HUES6 (cell line): Measurements from ENCODE around the gene TM4SF5.

Experiments used
- H3K27ac ChIP-seq: 2 replicates; pipeline ENCODE4 v1.7.0; 2013; ENCODE audit warnings: low read depth, mild to moderate bottlenecking, low read length, inconsistent platforms
- H3K27me3 ChIP-seq: 2 replicates; pipeline ENCODE4 v1.6.1; 2013; ENCODE audit warnings: low read length; ENCODE audit not compliant: control insufficient read depth, insufficient read depth
- H3K36me3 ChIP-seq: 2 replicates; pipeline ENCODE4 v1.6.1; 2013; ENCODE audit warnings: low read length; ENCODE audit not compliant: control insufficient read depth, insufficient read depth
- H3K4me1 ChIP-seq: 2 replicates; pipeline ENCODE4 v1.6.1; 2013; ENCODE audit warnings: low read length; ENCODE audit not compliant: control insufficient read depth, insufficient read depth
- H3K4me3 ChIP-seq: 2 replicates; pipeline ENCODE4 v1.5.1; 2013; ENCODE audit warnings: low read depth, low read length
- H3K9ac ChIP-seq: one replicate; pipeline ENCODE4 v1.6.1; 2013; ENCODE audit warnings: mild to moderate bottlenecking, low read length
- H3K9me3 ChIP-seq: 2 replicates; pipeline ENCODE4 v1.6.1; 2013; ENCODE audit warnings: low read depth, low read length; ENCODE audit not compliant: control insufficient read depth, insufficient read depth

Gene TM4SF5

DNA sequence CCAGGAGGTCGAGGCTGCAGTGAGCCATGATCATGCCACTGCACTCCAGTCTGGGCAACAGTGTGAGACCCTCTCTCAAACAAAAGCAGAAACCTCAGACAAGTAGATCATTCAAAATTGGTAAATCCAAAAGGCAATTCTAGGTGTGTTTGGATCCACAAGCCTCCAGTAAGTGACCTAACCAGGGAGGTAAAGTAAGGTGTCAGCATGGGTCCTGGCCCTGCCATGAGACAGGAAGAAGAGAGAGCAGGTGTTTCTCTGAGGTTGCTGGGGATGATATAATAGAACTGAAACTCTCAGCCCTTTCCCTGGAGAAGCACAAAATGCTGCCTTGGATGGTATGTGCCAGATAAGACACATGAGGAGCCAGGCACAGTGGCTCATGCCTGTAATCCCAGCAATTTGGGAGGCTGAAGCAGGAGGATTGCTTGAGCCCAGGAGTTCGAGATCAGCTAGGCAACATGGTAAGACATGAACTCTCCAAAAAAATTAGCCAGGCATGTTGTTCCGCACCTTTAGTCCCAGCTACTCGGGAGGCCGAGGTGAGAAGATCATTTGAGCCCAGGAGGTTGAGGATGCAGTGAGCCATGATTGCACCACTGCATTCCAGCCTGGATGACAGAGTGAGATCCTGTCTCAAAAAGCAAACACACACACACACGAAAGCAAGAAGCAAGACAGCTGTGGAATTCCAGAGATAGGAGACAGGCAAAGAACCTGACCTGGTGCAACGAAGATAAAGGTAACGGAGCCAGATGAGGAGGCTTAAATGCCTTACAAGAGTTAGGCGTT lies 6.5 kb downstream of the TM4SF5 start:
- no peaks in the 10 kb centered on the region for H3K4me1 ChIP-seq

DNA sequence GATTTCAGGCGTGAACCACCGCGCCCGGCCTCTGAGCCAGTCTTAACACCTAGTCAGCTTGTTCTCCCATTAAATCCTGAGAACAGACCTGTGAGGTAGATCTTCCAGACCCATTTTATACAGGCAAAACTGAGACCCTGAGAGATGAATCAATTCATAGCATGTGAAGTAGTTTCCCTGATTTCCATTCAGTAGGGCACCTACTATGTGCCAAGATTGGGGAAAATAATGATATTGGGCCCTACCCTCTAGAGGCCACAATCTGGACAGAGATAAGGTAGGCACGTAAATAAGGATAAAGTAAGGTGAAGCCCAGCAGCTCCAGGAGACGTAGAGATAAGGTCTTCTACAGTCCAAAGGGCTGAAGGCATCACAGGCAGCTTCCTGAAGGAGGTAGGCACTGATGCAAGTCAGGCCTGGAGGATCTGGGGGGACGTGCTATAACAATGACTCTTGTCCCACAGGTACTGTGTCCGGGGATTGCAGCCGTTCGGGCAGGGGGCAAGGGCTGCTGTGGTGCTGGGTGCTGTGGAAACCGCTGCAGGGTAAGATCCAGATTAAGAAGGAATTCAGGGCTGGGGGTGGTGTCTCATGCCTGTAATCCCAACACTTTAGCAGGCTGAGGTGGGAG lies 8.8 kb downstream of the TM4SF5 start:
- Histone ChIP-seq H3K4me3 (no peak overlapping the region), H3K36me3 (no peaks in the 10 kb centered on the region), H3K27ac (no peak overlapping the region), H3K9ac (no peak overlapping the region), H3K27me3 (peaks cover 53% of the 10 kb centered on the region), H3K4me1 (no peaks in the 10 kb centered on the region; the same call in 1 of the 2 replicates), H3K9me3 (no peaks in the 10 kb centered on the region)

More for the DNA sequence above, 6.5 kb downstream of the TM4SF5 start:
- H3K9me3 ChIP-seq: no peaks in the 10 kb centered on the region
- no peak overlapping the region for H3K9ac ChIP-seq
- H3K4me3 ChIP-seq: no peak overlapping the region
- peaks cover 31% of the 10 kb centered on the region for H3K27me3 ChIP-seq
- no peaks in the 10 kb centered on the region for H3K36me3 ChIP-seq
- no peak overlapping the region for H3K27ac ChIP-seq

DNA sequence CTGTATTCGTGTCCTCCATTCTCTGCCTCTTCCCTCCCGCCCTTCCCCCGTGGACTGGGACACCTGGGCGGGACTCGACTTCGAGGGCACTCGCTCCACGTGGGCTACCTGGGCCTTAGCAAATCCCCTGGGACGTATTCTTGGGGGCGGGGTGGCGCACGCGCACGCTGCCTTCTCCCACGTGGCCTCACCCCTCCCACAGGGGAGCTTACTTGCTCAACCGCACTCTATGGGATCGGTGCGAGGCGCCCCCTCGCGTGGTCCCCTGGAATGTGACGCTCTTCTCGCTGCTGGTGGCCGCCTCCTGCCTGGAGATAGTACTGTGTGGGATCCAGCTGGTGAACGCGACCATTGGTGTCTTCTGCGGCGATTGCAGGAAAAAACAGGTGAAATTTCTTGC lies 11.0 kb downstream of the TM4SF5 start:
- H3K27me3 ChIP-seq: peaks cover 75% of the 10 kb centered on the region

DNA sequence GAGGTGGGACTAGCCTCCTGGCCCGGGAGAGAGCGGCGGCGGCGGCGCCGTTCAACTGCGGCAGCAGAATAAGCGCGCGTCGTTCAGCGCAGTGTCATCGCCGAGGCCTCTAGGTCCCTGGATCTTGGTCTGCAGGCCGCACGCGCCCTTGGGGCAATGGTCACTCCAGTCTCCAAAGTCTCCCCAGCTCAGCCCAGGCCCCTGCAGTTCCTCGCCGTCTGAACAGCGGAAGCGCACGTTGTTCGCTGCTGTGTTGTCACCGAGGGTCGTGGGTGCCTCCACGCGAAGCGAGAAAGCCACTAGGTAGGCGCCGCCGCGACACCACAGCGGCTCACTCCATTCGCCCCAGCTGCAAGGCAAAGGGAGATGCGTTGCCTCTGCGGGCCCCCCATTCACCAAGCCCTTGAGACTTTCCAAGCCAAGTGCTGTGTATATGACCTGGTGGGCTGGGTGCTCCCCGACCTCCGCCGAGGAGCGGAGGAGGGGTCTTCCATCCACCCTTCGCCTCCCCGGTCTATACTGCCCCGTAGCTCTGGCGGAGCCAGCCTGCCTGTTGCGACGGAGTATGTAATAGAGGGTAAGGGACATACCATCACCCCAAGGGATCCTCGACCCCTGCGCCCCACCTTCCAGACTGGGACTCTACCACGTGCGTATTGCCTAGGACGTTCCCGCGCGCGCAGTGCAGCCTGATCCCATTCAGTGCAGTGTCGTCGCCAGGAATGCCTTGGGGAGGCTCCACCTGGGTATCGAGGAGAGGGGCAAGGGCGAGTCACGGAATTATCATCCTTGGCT lies 13.8 kb downstream of the TM4SF5 start:
- Histone ChIP-seq H3K27ac (no peak overlapping the region), H3K4me3 (peak overlapping the region; percentile 4; the same call in 1 of the 2 replicates), H3K4me1 (peaks cover 23% of the 10 kb centered on the region), H3K9ac (no peak overlapping the region), H3K27me3 (peaks cover 85% of the 10 kb centered on the region), H3K9me3 (no peaks in the 10 kb centered on the region), H3K36me3 (no peaks in the 10 kb centered on the region)

More for the DNA sequence above, 11.0 kb downstream of the TM4SF5 start:
- H3K27ac ChIP-seq: no peak overlapping the region
- H3K4me1 ChIP-seq: peaks cover 13% of the 10 kb centered on the region
- no peaks in the 10 kb centered on the region for H3K9me3 ChIP-seq
- H3K36me3 ChIP-seq: no peaks in the 10 kb centered on the region
- no peak overlapping the region for H3K4me3 ChIP-seq
- no peak overlapping the region for H3K9ac ChIP-seq

DNA sequence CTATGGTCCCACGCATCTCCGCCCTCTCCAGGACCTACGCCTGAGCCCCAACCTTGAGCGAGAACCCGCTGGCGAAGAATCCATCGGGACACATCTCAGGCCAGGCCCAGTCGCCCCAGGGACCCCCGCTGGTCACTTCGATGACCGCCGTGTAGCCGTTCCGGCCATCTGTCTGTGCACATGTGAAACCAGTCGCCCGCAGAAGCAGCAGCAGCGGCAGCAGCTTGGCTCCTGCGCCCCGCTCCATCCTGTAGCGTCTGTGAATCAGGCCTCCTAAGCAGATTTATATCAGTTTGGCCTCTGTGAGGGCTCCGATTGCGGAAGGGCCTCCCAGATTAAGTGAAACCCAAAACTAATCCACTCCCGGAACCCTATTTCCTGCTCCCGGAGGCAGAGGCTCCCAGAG lies 14.4 kb downstream of the TM4SF5 start, which contains the start of gene VMO1:
VMO1 (minus strand) TSS at position 259 of the 406 bp plus-strand sequence; CDS start at position 247, 12 bp downstream.
- H3K36me3 ChIP-seq: no peaks in the 10 kb centered on the region
- H3K9me3 ChIP-seq: no peaks in the 10 kb centered on the region
- peaks cover 88% of the 10 kb centered on the region for H3K27me3 ChIP-seq
- H3K9ac ChIP-seq: no peak within 1 kb of the TSS
- peak within 1 kb of the TSS; percentile 6; the same call in 1 of the 2 replicates for H3K4me3 ChIP-seq
- peaks cover 23% of the 10 kb centered on the region for H3K4me1 ChIP-seq
- H3K27ac ChIP-seq: no peak within 1 kb of the TSS

DNA sequence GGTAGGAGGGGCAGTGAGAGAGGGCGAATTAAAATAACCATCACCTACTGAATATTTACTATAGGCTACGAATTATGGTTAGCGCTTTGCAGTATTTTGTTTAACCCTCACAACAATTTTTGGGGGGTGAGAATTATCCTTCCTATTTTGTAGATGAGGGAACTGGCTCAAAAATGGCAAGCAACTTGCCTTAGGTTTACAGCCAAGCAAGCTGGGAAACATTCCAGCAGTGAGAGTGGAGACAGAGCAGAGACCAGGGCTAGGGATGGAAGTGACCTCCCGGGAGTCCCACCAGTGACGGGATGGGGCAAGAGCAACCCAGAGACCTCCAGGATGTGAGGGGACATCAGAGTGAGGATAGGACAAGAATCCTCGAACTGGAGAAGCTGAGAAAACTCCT lies 14.8 kb downstream of the TM4SF5 start:
- H3K4me1 ChIP-seq: peaks cover 23% of the 10 kb centered on the region
- H3K36me3 ChIP-seq: no peaks in the 10 kb centered on the region
- no peak overlapping the region for H3K27ac ChIP-seq
- no peaks in the 10 kb centered on the region for H3K9me3 ChIP-seq
- H3K4me3 ChIP-seq: peak overlapping the region; percentile 6; the same call in 1 of the 2 replicates
- H3K27me3 ChIP-seq: peaks cover 92% of the 10 kb centered on the region
- H3K9ac ChIP-seq: no peak overlapping the region

DNA sequence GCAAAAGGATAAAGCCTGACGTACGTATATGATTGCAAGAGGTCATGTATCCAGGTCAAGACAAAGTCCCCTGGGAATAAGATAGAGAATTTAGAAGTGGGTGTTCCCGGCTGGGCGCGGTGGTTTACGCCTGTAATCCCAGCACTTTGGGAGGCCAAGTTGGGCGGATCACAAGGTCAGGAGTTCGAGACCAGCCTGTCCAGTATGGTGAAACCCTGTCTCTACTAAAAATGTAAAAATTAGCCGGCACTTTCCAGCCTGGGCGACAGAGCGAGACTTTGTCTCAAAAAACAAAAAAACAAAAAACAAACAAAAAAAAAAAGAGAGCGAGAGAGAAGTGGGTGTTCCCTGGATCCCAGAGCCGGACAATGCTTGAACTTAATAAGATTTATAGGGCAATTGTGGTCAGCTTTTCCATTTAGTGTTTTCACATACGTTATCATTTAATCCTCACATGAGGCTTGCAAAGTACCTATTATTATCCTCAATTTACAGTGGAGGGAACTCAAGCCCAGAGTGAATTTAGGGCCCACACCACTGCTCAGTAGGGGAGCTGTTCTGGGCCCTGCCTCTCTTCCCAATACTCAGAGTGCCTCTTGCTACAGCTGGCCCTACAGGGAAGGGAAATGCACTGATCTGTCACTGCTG lies 16.6 kb downstream of the TM4SF5 start:
- no peak overlapping the region for H3K27ac ChIP-seq
- no peaks in the 10 kb centered on the region for H3K9me3 ChIP-seq
- H3K27me3 ChIP-seq: peaks cover 83% of the 10 kb centered on the region
- H3K36me3 ChIP-seq: no peaks in the 10 kb centered on the region
- peak overlapping the region; percentile 81 for H3K9ac ChIP-seq
- H3K4me1 ChIP-seq: peaks cover 23% of the 10 kb centered on the region
- H3K4me3 ChIP-seq: peak overlapping the region; percentile 58

DNA sequence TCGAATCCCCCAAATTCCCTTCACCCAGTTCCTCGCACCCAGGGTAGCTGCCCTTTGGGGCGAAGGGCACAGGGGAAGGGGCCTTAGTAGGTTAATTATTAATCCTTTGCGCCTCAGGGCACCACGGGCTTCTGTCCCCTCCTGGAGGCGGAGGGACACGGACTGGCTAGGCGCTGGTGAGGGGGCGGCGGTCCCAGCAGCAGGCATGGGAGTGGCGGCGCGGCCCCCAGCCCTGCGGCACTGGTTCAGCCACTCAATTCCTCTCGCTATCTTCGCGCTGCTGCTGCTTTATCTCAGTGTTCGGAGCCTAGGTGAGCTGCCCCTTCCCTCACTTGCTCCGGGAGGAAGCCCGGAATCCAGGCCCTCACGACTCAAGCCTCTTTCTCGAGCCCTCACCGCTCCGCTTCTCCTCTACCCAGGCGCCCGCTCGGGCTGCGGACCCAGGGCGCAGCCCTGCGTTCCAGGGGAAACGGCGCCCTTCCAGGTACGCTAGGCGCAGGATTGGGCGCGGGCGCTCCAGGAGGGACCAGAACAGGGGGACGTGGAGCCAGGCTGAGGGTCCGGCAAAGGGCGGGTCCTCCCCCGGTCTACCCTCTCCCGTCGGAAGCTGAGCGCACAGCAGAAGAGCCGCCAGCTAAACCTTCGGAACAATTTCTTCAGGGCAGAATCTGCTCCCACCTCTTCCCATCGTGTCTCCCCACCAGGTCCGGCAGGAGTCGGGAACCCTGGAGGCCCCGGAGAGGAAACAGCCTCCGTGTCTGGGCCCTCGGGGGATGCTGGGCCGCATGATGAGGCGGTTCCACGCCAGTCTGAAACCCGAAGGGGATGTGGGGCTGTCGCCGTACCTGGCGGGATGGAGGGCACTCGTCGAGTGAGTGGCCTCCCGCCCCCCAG lies 17.4 kb downstream of the TM4SF5 start, which contains the start of gene GLTPD2:
GLTPD2 (plus strand) TSS at position 158 of the 894 bp plus-strand sequence; CDS start at position 206, 48 bp downstream.
- H3K4me3 ChIP-seq: peak within 1 kb of the TSS; percentile 58
- H3K9me3 ChIP-seq: no peaks in the 10 kb centered on the region
- no peaks in the 10 kb centered on the region for H3K36me3 ChIP-seq
- peaks cover 23% of the 10 kb centered on the region for H3K4me1 ChIP-seq
- peak within 1 kb of the TSS; percentile 81 for H3K9ac ChIP-seq
- H3K27ac ChIP-seq: no peak within 1 kb of the TSS
- H3K27me3 ChIP-seq: peaks cover 75% of the 10 kb centered on the region

DNA sequence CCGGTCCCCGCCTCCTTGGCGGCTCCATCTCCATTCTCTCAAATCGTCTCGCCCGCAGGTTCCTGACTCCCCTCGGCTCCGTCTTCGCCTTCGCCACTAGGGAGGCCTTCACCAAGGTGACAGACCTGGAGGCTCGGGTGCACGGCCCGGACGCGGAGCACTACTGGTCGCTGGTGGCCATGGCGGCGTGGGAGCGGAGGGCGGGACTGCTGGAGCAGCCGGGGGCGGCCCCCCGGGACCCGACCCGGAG lies 17.9 kb downstream of the TM4SF5 start:
- peak overlapping the region; percentile 58 for H3K4me3 ChIP-seq
- no peaks in the 10 kb centered on the region for H3K36me3 ChIP-seq
- H3K4me1 ChIP-seq: peaks cover 23% of the 10 kb centered on the region
- peaks cover 69% of the 10 kb centered on the region for H3K27me3 ChIP-seq
- no peak overlapping the region for H3K27ac ChIP-seq
- no peaks in the 10 kb centered on the region for H3K9me3 ChIP-seq
- H3K9ac ChIP-seq: peak overlapping the region; percentile 81
